NCI-H2029 (cell line): Measurements from ENCODE around the gene MKRN1.
"Not testable (repeated sequence)": the region's sequence is repeated elsewhere in the genome, so short reads cannot be mapped to it uniquely, and the experiment has no call there.

Source experiments
- DNase-seq: peaks from one replicate; lab custom pipeline; 2025; lab: John Stamatoyannopoulos, UW

The MKRN1 gene

DNA sequence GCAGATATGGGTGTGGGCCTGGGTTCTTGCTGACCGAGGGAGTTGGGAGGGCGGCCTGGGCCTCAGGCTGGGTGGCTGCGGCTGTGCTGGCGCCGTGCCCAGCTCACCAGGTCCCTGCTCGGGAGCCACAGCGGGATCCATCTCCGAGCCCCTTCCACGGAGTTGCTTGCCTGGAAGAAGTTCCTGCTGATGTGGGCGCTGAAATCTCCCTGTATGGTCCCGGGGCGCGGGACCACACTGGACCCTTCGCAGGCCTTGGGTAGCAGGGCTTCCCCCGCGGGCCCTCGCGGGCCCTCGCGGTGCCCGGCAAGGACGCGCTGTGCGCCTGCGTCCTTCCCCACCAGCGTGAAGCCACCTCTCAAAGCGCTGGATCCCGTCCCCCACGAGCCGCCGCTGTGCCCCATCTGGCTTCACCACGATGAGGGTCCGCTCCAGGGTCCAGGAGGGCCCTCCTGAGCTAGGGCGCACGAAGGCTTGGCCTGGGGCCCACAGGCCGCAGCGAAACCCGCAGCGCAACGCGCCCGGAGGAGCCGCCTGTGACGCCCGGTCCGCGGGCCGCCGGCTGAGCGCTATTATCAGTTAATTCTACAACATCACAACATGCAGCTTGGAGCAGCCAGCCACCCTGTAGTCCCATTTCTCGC is 43.9 kb downstream of the MKRN1 start:
- DNase-seq = no peak

DNA sequence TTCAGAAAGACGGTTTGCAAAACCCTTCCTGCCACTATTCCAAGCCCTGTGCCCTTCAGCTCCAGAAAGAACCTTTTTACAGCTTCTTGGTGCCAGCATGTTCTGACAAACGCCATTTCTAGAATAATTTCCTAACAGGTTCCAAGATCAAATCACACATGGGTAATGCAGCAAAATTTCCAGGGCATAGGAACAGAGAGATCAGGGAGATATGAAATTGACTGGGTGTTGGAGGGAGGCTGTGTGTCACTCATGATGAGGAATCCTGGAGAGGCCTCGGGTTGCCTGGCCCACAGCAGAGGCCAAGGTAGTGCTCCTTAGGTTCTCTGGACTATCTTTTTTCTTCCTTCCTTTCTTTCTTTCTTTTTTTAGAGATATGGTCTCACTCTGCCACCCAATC is 45.9 kb downstream of the MKRN1 start:
- no peak for DNase-seq

DNA sequence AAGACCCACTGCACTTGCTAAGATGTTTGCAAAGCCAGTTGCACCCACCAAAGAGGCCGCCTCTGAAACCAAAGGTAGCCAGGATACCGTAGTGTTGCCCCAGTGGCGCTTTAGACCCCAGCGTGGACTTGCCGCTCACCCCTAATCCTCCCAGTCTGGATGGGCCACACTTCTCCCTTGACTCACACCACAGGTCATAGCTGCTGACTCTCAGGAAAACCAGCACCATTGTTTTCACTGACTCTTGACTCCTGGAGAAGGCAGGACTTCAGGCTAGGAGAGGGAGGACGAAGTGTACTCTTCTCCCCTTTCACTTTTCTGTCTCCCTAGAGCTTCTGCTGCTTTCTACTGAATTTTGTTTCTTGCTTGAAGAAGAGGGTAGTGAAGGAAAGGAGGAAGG is 53.2 kb downstream of the MKRN1 start:
- no peak for DNase-seq

DNA sequence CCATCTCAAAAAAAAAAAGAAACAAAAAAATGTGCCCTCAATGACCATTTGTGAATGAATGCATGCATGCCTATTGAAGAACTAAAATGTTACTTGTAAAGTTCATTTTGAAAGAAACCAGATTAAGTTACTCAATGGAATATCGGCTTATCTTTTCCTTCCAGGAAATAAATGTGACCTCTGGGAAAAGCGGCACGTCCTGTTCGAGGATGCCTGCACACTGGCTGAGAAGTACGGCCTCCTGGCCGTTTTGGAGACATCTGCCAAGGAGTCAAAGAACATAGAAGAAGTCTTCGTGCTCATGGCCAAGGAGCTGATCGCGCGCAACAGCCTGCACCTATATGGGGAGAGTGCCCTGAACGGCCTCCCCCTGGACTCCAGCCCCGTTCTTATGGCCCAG is 53.6 kb downstream of the MKRN1 start:
- no peak for DNase-seq

DNA sequence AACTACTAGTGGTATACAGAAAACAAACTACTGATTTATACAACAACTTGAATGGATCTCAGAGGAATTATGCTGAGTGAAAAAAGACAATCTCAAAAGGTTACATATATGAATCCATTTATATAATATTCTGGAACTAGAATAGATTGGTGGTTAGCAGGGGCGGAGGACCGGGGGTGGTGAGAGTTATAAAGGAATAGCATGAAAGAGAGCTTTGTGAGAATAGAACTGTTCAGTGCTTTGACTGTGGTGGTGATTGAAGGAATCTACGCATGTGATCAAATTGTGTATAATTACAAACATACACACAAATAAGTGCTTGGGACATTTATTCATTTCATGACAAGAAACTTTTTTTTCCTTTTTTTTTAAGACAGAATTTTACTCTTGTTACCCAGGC is 55.8 kb downstream of the MKRN1 start:
- no peak for DNase-seq

DNA sequence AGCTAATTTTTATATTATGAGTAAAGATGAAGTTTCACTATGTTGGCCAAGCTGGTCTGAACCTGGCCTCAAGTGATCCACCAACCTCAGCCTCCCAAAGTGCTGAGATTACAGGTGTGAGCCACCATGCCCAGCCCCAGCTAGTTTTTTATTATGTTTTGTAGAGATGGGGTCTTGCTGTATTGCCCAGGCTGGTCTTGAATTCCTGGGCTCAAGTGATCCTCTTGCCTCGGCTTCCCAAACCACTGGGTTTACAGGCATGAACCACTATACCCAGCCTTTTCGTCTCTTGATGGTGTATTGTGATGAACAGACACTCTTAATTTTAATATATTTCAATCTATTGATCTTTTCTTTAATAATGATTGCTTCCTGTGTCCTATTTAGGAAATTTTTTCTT is 57.8 kb downstream of the MKRN1 start:
- DNase-seq = no peak

DNA sequence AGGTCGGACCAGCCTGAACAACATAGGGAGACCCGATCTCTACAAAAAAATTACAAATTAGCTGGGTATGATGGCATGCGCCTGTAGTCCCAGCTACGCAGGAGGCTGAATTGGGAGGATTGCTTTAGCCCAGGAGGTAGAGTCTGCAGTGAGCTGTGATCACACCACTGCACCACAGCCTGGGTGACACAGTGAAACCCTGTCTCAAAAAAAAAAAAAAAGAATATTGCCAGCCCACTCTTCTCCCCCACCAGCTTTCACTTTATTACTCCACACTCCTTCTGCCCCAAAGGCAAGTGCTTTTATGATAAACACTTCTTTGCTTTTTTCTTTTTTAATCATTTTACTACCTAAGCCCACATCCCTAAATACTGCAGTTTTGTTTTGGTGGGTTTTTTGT is 60.7 kb downstream of the MKRN1 start:
- DNase-seq = no peak

DNA sequence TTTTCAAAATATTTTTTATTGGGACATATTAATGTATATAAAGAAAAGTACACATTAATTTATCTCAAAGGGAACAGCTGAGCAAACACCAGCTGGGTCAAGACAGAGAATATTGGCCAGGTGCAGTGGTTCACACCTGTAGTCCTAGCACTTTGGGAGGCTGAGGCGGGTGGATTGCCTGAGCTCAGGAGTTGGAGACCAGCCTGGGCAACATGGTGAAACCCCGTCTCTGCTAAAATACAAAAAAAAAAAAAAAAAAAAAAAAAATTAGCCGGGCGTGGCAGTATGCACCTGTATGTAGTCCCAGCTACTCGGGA is 61.2 kb downstream of the MKRN1 start:
- peak; percentile 51 for DNase-seq

DNA sequence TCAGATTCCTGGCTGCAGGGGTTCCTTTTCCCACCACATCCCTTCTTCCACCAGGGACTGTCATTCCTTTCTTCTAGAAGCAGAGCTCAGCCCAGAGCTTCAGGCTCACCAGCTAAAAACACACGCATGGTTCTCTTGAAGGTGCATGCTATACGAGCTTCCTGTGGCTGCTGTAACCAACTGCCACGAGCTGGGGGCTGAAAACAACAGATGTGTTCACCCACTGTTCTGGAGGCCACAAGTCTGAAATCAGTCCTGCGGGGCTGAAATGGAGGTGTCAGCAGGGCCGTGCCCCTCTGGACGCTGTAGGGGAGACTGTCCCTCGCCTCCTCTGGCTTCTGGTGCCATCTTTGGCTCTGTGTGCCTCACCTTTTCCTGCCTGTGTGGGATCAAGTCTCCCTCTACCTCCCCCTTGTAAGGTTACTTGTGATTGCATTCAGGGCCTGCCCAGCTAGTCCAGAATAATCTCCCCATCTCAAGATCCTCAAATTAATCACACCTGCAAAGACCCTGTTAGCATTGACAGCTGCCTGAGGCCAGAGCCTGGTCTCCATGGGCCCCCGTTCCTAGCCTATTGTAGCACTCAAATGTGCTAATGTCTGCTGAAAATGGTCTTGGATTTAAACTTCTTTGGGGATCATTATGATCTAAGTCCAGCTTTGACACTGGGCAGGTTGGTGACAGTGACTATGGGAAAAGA is 61.7 kb downstream of the MKRN1 start:
- DNase-seq = peak; percentile 3

DNA sequence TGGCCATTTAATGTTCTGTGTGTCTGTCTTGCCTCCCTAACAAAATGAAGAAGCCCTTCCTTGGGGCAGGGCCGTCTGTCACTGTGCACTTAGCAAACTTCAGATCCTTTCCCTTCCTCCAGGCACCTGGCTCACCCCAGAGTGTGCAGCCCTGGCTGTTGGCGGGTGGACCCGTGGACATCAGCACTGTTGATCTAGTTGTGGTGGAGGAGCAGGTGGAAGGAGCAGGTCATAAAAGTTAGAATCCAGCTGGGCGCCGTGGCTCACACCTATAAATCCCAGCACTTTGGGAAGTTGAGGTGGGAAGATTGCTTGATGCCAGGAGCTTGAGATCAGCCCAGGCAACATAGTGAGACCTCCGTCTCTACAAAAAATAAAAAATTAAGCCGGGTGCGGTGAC is 62.7 kb downstream of the MKRN1 start:
- peak; percentile 4 for DNase-seq

DNA sequence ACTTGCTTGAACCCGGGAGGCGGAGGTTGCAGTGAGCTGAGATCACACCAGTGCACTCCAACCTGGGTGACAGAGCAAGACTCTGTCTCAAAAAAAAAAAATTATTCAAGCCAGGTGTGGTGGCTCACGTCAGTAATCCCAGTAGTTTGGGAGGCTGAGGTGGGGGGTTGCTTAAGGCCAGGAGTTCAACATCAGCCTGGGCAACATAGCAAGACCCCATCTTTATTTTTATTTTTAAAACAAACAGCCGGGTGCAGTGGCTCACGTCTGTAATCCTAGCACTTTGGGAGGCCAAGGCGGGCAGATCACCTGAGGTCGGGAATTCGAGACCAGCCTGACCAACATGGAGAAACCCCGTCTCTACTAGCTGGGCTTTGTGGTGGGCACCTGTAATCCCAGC is 63.5 kb downstream of the MKRN1 start:
- not testable (repeated sequence) for DNase-seq

DNA sequence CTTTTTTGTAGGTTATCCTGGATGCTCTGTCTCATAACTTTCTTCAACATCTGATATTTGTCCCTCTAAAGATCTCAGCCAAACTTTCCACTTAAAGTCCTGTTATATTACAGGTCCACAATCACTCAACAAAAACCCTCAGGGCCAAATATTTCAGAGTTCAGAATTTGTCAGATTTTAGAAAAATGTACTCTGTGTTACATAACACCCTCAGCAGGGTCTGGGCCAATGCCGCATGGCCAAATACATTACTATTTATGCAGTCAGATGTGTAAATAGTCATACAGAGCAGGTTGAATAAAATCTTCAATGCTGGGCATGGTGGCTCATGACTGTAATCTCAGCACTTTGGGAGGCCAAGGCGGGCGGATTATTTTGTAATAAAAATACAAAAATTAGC is 63.9 kb downstream of the MKRN1 start:
- no peak for DNase-seq

DNA sequence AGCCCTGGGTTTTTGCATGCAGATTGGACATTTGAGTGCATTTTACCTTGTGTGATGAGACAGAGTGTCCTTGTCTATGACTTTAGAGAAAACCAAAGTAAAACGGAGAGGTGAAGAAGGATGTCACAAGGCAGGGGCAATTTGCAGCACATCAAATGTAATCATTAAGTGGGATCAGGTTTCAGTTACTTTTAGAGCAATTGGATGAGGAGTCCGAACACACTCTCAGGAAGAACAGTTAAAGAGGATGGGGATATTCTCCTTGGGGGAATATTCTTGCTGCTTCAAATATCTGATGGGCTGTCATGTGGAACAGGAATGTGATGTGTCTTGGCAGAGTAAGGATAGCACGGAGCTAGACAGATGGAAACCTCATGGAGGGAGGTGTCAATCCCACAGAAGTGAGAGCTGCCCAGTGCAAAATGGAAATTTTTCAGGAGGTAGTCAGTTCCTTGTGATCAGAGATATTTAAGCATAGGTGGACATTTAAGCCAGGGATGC is 74.7 kb downstream of the MKRN1 start:
- DNase-seq = peak; percentile 13

DNA sequence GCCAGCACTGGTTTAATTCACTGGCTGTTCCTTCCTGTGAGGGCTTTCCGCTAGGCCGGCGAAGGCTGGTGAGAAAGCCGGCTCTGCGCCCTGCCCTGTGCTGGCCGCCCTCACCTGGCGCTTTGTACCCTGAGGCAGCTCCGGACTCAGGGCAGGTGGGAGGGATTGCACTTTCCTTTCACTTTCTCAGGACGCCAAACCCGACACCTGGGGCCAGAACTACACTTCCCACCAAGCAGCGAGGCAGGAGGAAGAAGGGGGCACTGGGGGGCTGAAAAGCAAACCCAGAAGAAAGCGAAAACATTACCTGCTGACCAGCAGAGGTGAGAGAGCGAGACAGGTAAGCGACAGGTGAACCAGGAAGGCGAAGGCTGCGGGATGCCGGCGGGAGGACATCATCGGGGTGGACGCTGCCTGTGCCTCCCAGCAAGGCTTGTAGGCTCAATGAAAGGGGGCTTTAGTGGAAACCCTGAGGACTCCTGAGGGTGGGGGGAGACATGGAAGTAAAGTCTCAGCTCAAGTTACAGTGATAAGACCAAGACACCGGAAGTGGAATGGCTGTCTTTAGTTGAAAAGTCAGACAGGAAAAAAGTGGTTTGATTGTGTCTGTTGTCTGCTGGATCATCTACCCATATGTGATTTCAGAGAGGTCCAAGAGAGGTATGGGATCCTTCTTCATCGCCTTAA is 75.3 kb downstream of the MKRN1 start, which contains the start of gene RAB19:
TSS of gene RAB19 (plus strand) at position 181 of the 687 bp plus-strand sequence. CDS start 3,589 bp downstream, outside the sequence.
- DNase-seq = peak; percentile 55
